Stimulated activated CD8-positive, alpha-beta memory T cell treated with anti-CD3 and anti-CD28 coated beads, Interleukin-4, amount 100 ng/mL, for 48 hours (primary cell): ENCODE data around the gene KRT79.

Source experiments
- DNase-seq: peaks from one replicate; pipeline ENCODE4 v3.0.0-alpha.2; 2020

KRT79 gene

GRCh38 chr12:52817699-52818238 is 16.3 kb downstream of the KRT79 start:
- no peak for DNase-seq

- DNase-seq = no peak
Measured at GRCh38 chr12:52817003-52817698, 17.0 kb downstream of the KRT79 start.

DNA sequence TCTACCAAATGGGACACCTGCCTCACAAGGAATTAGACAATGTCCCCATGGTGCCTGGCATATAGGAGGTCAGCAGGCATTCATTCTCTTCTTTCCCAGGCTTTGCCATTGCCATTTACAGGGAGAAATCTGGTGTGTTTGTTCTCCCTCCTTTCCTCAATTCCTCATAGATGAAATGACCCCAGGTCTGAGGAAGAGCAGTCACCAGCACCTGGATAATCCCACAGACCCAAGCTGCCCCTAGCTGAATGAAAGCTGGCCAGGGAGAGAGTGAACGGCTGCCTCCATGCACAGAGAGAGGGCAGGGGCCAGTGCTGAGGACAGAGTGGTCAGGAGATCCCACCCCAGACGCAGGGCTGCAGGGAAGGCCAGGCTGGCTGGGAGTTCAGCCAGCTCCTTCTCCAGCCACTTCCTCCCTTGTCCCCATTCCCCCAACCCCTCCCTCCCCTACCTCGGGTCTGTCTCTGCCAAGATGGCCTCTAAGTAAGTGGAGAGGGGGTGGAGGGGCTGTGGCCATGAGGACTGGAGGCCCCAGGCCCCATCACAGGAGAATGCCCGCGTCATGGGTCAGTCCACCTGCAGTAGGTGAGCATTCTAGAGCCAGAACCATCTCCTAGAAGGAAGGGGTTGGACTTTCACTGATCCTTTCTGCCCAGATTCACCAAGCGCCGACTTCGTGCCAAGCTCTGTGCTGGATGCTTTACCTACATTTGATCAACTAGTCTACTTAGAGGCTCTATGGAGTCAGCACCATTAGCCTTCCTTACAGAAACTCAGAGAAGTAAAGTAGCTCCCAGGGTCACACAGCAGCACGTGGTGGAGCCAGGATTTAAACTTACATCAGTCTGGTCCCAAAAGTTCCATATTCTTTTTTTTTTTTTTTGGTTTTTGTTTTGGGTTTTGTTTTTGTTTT is 18.2 kb downstream of the KRT79 start:
- no peak for DNase-seq

GRCh38 chr12:52815161-52815560 is 18.9 kb downstream of the KRT79 start:
- DNase-seq = no peak

GRCh38 chr12:52814710-52815155 is 19.4 kb downstream of the KRT79 start:
- DNase-seq = no peak

DNA sequence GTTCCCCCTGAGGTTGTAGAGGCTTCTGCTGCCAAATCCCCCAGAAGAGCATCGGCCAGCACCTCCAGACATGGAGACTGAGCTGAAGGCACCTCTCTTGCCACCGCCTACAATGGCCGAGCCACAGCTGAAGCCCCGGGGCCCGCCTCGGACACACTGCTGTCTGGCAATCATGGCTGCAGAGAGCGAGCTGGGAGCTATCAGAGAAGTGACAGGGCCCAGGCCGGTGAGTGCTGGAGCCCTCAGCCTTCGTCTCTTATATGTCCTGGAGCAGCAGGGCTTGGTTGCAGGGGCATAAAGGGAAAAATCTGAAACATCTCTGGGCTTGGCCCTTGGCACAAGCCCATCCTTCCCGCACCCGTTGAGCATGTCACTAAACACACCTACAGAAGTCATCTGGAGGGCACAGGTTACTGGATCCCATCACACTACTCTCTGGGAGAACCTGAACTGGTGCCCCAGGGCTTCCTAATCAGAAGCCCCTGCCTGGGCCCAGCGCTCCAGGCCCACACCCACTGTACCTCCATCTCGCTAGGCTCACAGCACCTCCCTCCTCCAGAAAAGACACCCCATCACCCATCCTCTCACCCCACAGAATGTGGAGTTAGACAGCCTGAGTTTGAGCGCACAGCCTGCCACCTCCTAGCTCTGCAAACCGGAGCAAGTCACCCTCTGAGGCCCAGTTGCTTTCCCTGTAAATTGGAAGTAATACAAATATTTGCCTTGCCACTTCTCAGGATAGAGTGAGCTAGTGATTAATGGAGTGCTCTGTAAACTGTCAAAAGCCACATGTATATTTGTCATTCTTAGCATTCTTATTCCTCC is 20.0 kb downstream of the KRT79 start, which contains the start of gene KRT4:
Gene KRT4 (minus strand): TSS at position 232 of the 825 bp plus-strand sequence. CDS start 58 bp downstream, at position 174.
- no peak for DNase-seq

GRCh38 chr12:52813203-52813819 is 20.8 kb downstream of the KRT79 start:
- DNase-seq = no peak

DNA sequence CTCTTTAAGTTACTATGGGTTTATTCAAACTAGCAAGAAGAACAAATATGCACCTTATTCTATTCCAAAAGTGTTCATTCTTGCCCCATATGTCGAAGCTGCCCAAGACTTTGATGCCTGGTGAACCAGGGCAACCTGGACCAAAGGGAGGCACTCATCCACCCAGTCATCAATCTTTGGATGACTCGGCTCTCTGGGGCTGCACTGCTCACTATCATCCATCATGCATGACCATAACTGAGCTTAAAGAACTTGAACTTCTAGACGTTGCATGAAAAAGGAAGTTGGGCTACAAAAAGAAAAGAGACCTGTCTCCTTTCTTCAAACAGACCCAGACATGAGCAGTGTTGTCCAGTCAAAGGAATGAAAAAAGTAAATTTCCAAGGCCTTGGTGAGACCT is 21.4 kb downstream of the KRT79 start:
- no peak for DNase-seq

GRCh38 chr12:52812073-52812400 is 22.1 kb downstream of the KRT79 start:
- DNase-seq = no peak

- DNase-seq = no peak
Measured at GRCh38 chr12:52811191-52812072, 22.7 kb downstream of the KRT79 start.

DNA sequence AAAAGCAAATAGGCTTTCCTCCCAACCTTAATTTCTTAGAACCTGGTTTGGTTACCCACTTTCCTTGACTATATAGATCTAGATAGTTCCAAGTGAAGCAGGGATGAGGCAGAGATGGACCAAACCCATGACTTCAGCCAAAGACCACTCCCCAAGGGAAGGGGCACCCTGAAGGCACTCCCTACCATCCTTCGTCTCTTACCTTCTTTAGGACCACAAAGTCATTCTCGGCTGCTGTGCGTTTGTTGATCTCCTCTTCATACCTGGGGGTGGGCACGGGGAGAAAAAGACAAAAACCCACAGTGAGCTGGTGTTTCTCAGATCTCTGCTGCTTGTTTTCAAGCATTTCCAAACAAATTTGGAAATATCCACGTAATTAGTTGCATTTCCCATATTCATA is 23.6 kb downstream of the KRT79 start:
- no peak for DNase-seq

GRCh38 chr12:52809166-52809565 is 24.9 kb downstream of the KRT79 start:
- no peak for DNase-seq

DNA sequence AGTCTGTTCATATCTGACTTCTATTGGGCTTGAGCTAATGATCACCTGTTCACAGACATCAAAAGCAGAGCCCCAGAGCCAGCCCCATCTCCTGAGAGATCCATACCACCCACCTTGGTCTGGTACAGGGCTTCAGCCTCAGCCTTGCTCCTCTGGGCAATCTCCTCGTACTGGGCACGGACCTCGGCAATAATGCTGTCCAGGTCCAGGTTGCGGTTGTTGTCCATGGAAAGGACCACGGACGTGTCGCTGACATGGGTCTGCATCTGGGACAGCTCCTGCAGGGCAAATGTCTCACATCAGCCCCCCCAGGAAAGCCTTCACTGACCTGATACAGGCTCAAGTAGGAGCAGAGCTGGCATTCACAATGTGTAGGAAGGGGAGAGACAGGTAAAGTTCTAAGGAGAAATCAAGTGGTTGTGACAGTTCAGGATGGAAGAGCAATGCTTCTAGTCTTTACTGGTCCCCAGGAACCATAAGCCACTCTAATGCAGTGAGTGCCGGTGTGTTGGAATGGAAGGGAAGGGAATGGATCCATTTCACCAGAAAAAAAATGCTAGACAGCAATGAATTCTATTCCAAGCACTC is 25.4 kb downstream of the KRT79 start:
- no peak for DNase-seq

DNA sequence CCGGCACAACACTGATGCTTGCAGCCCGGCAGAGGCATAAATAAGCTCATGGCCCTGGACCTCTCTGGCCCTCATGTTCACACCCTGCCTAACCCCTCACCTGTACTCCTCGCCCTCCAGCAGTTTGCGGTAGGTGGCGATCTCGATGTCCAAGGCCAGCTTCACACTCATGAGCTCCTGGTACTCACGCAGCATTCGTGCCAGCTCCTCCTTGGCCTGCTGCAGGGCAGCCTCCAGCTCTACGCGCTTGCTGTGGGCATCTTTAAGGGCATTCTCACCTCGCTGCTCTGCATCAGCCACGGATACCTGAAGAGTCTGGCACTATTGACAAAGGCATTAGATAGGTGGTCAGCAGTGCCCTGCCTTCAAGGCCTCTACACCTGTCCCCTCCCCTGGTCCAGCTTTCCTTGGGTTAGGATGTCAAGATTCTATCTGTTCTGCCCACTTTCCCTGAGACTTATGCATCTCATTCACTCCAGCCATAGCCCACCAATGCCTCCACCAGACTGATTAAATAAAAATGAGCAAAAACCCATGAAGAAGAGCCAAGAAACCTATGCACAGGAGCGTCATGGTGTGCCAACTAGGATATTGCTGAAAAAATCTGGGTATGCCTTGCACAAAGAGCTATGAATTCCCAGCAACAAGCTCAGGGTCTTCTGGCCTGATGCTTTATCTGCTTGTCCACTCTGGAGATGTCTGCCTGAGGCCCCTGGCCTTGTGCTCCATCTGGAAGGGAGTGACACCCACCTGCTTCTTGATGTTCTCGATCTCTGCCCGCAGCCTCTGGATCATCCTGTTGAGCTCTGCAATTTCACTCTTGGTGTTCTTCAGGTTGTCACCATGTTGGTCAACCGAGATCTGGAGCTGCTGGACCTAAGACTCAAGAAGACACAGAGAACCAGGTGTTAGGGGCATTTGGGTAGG is 26.3 kb downstream of the KRT79 start:
- no peak for DNase-seq

GRCh38 chr12:52806821-52807543 is 27.1 kb downstream of the KRT79 start:
- no peak for DNase-seq

GRCh38 chr12:52806169-52806811 is 27.8 kb downstream of the KRT79 start:
- no peak for DNase-seq

GRCh38 chr12:52805739-52806138 is 28.4 kb downstream of the KRT79 start:
- no peak for DNase-seq

- DNase-seq = no peak
Measured at GRCh38 chr12:52805000-52805399, 29.1 kb downstream of the KRT79 start.

GRCh38 chr12:52802442-52802841 is 31.7 kb downstream of the KRT79 start:
- DNase-seq = no peak
